Endothelial cell of umbilical vein (primary cell): ENCODE measurements around the gene MED15. TPM values are rescaled to one million over a fixed set of nuclear protein-coding genes. Genes with fewer than 3 reads are reported as not detected.

ENCODE experiments used
- BruUV-seq: library from RNA; stranded (reverse); fragments of 400-500 nt; replicated peaks from 2 replicates; lab custom pipeline; 2021; lab: Mats Ljungman, UMichigan
- CTCF ChIA-PET: fragments of 300-600, 350-600 bp; sonication (Branson Sonifier 250); formaldehyde crosslinking; loops from one replicate; lab custom pipeline; 2021; ENCODE audit warnings: antibody characterized with exemption, inconsistent platforms; lab: Charles Lee
- POLR2A ChIA-PET: fragments of 300-600, 350-600 bp; sonication (Branson Sonifier 250); formaldehyde crosslinking; loops from one replicate; lab custom pipeline; 2021; ENCODE audit warnings: antibody characterized with exemption, inconsistent platforms; lab: Charles Lee
- DNase-seq: peaks from one replicate; pipeline ENCODE4 v3.0.0-alpha.2; 2011; ENCODE audit warnings: low read depth, low spot score
- FAIRE-seq: peaks from 2 replicates; lab custom pipeline; 2011; peaks lifted over from hg19 to GRCh38; lab: Jason Lieb, UNC
- H2AFZ ChIP-seq: 2 replicates; pipeline ENCODE4 v1.6.0; 2012; ENCODE audit warnings: low read depth, low read length, control low read depth, inconsistent platforms
- H3K27ac ChIP-seq: 2 replicates; pipeline ENCODE4 v1.5.1; 2011; ENCODE audit warnings: low read depth, mild to moderate bottlenecking, control low read depth, low read length, moderate library complexity; ENCODE audit not compliant: insufficient read depth
- H3K27me3 ChIP-seq, 2 experiments: 2 replicates each; pipeline versions ENCODE4 v1.6.0 to v1.6.1; 2011; ENCODE audit warnings: low read length in 2 of 2, mixed read lengths in 1 of 2; ENCODE audit not compliant: control insufficient read depth in 2 of 2, insufficient read depth in 2 of 2
- H3K36me3 ChIP-seq, 2 experiments: 2 replicates in 1 of 2; 3 replicates in 1 of 2; pipeline ENCODE4 v1.5.1; 2011; ENCODE audit warnings: low read length in 2 of 2, mild to moderate bottlenecking in 1 of 2, moderate library complexity in 1 of 2; ENCODE audit not compliant: control insufficient read depth in 2 of 2, insufficient read depth in 2 of 2; ENCODE audit errors: extremely low read depth in 1 of 2
- H3K4me1 ChIP-seq: 3 replicates; pipeline ENCODE4 v1.5.1; 2011; ENCODE audit warnings: mild to moderate bottlenecking, low read length; ENCODE audit not compliant: control insufficient read depth, insufficient read depth; ENCODE audit errors: extremely low read depth
- H3K4me2 ChIP-seq: 2 replicates; pipeline ENCODE4 v1.6.1; 2011; ENCODE audit warnings: low read length, control low read depth, mixed read lengths; ENCODE audit not compliant: insufficient read depth
- H3K4me3 ChIP-seq, 3 experiments: fragments of 200-600 bp in 1 of 3; sonication (generic), shearing (Covaris generic) in 1 of 3; replicated peaks in 1 of 3; 2 replicates each; pipeline ENCODE4 v1.5.1; 2011 to 2016; ENCODE audit warnings: control low read depth in 3 of 3, low read length in 3 of 3, mild to moderate bottlenecking in 2 of 3, inconsistent platforms in 1 of 3, low read depth in 1 of 3, moderate library complexity in 1 of 3; ENCODE audit not compliant: insufficient read depth in 1 of 3
- H3K79me2 ChIP-seq: 2 replicates; pipeline ENCODE4 v1.6.0; 2012; ENCODE audit warnings: low read length, inconsistent platforms; ENCODE audit not compliant: control insufficient read depth, insufficient read depth
- H3K9ac ChIP-seq: replicated peaks from 2 replicates; pipeline ENCODE3; 2011; ENCODE audit warnings: low read length, control low read depth; ENCODE audit not compliant: insufficient read depth; ENCODE audit errors: extremely low read depth
- H3K9me1 ChIP-seq: replicated peaks from 3 replicates; pipeline ENCODE4 v1.6.0; 2011; ENCODE audit warnings: mild to moderate bottlenecking, low read length; ENCODE audit not compliant: control insufficient read depth, insufficient read depth; ENCODE audit errors: extremely low read depth
- H3K9me3 ChIP-seq: replicated peaks from 2 replicates; pipeline ENCODE4 v1.5.1; 2012; ENCODE audit warnings: low read length, inconsistent platforms; ENCODE audit not compliant: control insufficient read depth, insufficient read depth
- H4K20me1 ChIP-seq: replicated peaks from 2 replicates; pipeline ENCODE3; 2011; ENCODE audit warnings: mild to moderate bottlenecking, low read length; ENCODE audit not compliant: control insufficient read depth, insufficient read depth; ENCODE audit errors: extremely low read depth
- EZH2 ChIP-seq: IDR thresholded peaks from 2 replicates; pipeline ENCODE4 v1.6.1; 2012; ENCODE audit warnings: borderline replicate concordance, low read depth, mild to moderate bottlenecking, moderate library complexity, low read length, inconsistent platforms; ENCODE audit not compliant: severe bottlenecking
- FOS ChIP-seq: IDR thresholded peaks from 2 replicates; pipeline ENCODE4 v1.6.1; 2011; ENCODE audit warnings: mild to moderate bottlenecking, low read length, moderate library complexity, borderline replicate concordance; ENCODE audit not compliant: insufficient read depth
- GATA2 ChIP-seq: IDR thresholded peaks from 2 replicates; pipeline ENCODE4 v1.7.0; 2011; ENCODE audit warnings: low read depth, mild to moderate bottlenecking, moderate library complexity, mixed read lengths, low read length; ENCODE audit not compliant: insufficient read length, insufficient read depth
- JUN ChIP-seq: IDR thresholded peaks from 2 replicates; pipeline ENCODE4 v1.6.1; 2011; ENCODE audit warnings: borderline replicate concordance, low read depth; ENCODE audit not compliant: insufficient read length, insufficient read depth
- MYC ChIP-seq: IDR thresholded peaks from one replicate; pipeline ENCODE4 v1.6.1; 2011; ENCODE audit warnings: mild to moderate bottlenecking, low read depth, low read length
- POLR2A ChIP-seq: IDR thresholded peaks from 2 replicates; pipeline ENCODE4 v1.6.1; 2012; ENCODE audit warnings: low read depth, mild to moderate bottlenecking, control low read depth, low read length
- POLR2AphosphoS5 ChIP-seq: IDR thresholded peaks from 2 replicates; pipeline ENCODE4 v1.6.1; 2012; ENCODE audit warnings: low read depth, mild to moderate bottlenecking, control low read depth, low read length, moderate library complexity; ENCODE audit not compliant: insufficient read depth
- dilution Hi-C: fragments of 300-500 bp; cut with MboI; formaldehyde crosslinking; loops from one replicate; pipeline ENCODE4 v1.15.0; 2019; ENCODE audit warnings: low sequenced_read_pairs; ENCODE audit not compliant: extremely low pct_ligation_motif_present
- intact Hi-C: fragments of 100-400 bp; cut with micrococcal nuclease; formaldehyde crosslinking; loops from one replicate; pipeline ENCODE4 v1.10.0; 2022
- polyA plus RNA-seq, 4 experiments: library from polyadenylated mRNA; depleted of rRNA in 3 of 4; stranded (reverse) in 3 of 4; unstranded in 1 of 4; fragments of >200 nt; gene quantifications; 2 replicates each; pipeline versions ENCODE4 v1.2.1 to v1.2.3, GENCODE V29; 2011 to 2012; ENCODE audit warnings: missing spikeins in 1 of 4
- total RNA-seq: library from RNA; stranded (reverse); gene quantifications from 2 replicates; pipeline ENCODE4 v1.2.3, GENCODE V29; 2021
- TF ChIP-seq, protein P1 (sequence below): IDR thresholded peaks from 2 replicates; pipeline ENCODE4 v1.6.1; 2011; ENCODE audit not compliant: insufficient read depth, insufficient read length
- TF ChIP-seq, protein P2 (sequence below), 2 donors: IDR thresholded peaks; 1 replicate in 1 of 2; 2 replicates in 1 of 2; pipeline ENCODE4 v1.5.1; 2011; ENCODE audit warnings: low read length in 2 of 2, mild to moderate bottlenecking in 2 of 2, moderate library complexity in 2 of 2, control low read depth in 1 of 2, inconsistent platforms in 1 of 2, low read depth in 1 of 2; ENCODE audit not compliant: insufficient read depth in 1 of 2; ENCODE audit errors: extremely low read depth in 1 of 2

MED15 gene
- total and polyA plus RNA-seq, 2 donors (not counting 3 experiments of a cell fraction or from before 2014, with no cell fraction given), result 68.1 to 138 TPM

DNA sequence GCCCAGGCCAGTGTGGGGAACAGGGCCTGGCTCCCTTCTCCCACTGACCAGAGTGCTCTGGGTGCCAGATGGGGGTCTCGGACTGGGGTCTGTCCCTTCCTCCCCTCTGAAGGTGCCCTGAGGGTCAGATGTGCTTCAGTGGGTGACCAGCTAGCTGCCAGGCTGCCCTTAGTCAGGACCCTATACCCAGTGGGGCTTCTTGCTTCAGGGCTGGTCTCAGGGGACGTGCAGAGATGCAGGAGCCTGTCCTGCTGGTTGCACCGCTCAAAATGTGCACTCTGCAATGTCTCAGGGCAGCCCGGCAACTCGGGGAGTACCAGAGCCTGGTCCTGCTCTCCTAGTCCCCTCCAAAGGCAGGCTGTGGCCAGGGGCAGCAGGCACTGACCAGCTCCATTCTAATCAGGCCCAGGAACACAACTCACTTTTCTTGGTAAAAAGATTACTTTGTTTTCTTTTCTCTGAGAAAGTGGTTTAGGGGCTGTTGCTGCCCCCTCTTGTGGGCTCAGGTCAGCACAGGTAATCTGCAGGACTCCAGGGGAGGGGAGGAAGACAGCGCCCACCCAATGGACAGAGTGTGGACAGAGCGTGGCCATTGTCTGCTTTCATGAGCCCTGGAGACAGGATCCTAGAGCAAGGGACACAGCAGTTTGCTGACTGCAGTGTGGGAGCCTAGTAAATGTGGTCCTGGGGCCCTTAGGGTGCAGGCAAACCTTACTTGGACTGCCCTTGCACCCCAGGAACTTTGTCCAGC, 80.9 kb downstream of the MED15 start:
- intact Hi-C loops, result no loop called here
- H3K9me1 ChIP-seq, result no peaks in the 10 kb centered on the region
- ChIA-PET CTCF (interaction anchor here (0.8 kb wide), 1 partner anchor 170 kb away, joined by 3 read pairs; no protein-coding TSS in a partner anchor), POLR2A (no interaction called here)
- no TSS peak for BruUV-seq
- H3K4me1 ChIP-seq, result no peaks in the 10 kb centered on the region
- dilution Hi-C loops, result no loop called here
- H3K27me3 ChIP-seq, result no peaks in the 10 kb centered on the region
- H3K9me3 ChIP-seq, result no peaks in the 10 kb centered on the region
- H3K9ac ChIP-seq, result no peak overlapping the region
- no peak overlapping the region for H3K4me2 ChIP-seq
- TF ChIP-seq, protein P1, sequence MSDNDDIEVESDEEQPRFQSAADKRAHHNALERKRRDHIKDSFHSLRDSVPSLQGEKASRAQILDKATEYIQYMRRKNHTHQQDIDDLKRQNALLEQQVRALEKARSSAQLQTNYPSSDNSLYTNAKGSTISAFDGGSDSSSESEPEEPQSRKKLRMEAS, result no peak
- TF ChIP-seq, protein P2, sequence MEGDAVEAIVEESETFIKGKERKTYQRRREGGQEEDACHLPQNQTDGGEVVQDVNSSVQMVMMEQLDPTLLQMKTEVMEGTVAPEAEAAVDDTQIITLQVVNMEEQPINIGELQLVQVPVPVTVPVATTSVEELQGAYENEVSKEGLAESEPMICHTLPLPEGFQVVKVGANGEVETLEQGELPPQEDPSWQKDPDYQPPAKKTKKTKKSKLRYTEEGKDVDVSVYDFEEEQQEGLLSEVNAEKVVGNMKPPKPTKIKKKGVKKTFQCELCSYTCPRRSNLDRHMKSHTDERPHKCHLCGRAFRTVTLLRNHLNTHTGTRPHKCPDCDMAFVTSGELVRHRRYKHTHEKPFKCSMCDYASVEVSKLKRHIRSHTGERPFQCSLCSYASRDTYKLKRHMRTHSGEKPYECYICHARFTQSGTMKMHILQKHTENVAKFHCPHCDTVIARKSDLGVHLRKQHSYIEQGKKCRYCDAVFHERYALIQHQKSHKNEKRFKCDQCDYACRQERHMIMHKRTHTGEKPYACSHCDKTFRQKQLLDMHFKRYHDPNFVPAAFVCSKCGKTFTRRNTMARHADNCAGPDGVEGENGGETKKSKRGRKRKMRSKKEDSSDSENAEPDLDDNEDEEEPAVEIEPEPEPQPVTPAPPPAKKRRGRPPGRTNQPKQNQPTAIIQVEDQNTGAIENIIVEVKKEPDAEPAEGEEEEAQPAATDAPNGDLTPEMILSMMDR (IDR thresholded peaks at IDR 0.05; ENCODE audit: extremely low read depth in 1 of 2, insufficient read depth in 1 of 2, low read depth in 1 of 2, low read length in 2 of 2), result no peak
- TF ChIP-seq JUN (no peak), EZH2 (no peak), FOS (no peak), MYC (no peak), GATA2 (no peak), POLR2AphosphoS5 (no peak), POLR2A (no peak)
- no peaks in the 10 kb centered on the region for H4K20me1 ChIP-seq
- H3K27ac ChIP-seq, result no peak overlapping the region
- no peak overlapping the region for H3K4me3 ChIP-seq
- H2AFZ ChIP-seq, result no peak overlapping the region
- H3K36me3 ChIP-seq, result peaks cover 19 to 40% of the 10 kb centered on the region in 2 experiments
- FAIRE-seq (no peak), DNase-seq (no peak)
- no peaks in the 10 kb centered on the region for H3K79me2 ChIP-seq
